T-helper 9 cell (primary cell): ENCODE data around the gene PRR33.
A peak's percentile ranks its signal among the peaks of the same experiment; 100 is the strongest.

Experiments used
- DNase-seq: peaks from one replicate; pipeline ENCODE4 v3.0.0-alpha.2; 2020

The PRR33 gene

GRCh38 chr11:1861435-1862411, 30.0 kb downstream of the PRR33 start:
- DNase-seq: no peak

- DNase-seq: no peak
Measured at GRCh38 chr11:1860108-1860507, 31.6 kb downstream of the PRR33 start.

GRCh38 chr11:1859004-1859403, 32.7 kb downstream of the PRR33 start:
- DNase-seq: no peak

- DNase-seq: no peak
Measured at GRCh38 chr11:1858576-1858975, 33.1 kb downstream of the PRR33 start.

DNA sequence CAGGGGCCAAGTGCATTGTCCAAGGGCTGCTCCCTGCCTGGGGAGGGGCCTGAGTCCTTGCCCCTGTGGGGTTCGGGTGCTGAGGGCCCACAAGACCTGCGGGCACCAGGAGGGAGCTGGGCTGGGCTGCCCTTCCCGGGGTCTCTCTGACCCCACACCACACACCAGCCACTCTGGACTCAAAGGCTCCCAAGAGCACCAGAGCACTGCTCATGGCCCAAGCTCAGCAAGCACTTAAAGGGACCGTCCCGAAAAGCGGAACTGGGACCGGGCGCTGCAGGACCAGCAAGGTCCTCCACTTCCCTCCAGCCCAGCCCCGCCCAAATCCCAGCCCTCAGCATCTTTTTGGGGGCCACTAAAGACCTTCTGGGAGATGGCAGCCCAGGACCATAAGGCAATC, 33.5 kb downstream of the PRR33 start:
- no peak for DNase-seq

DNA sequence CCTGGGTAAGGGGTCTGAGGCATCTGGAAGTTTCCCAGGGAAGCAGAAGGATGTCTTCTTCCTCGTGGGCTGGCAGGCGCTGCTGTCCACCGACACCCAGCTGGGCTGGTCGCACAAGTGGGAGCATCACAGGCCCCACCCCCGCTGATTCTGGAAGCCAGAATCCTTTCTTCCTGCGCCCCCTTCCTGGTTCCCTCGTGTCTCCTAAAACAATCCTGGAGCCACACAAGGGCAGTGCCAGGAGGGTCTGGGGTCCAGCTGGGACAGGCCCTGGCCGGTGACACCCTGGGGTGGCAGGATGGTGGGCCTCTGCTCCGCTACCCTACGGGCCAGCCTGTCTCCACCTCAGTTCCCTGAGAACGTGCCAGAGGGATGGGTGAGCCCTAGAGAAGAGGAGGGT, 34.6 kb downstream of the PRR33 start:
- DNase-seq: no peak

- no peak for DNase-seq
Measured at GRCh38 chr11:1856306-1857005, 35.2 kb downstream of the PRR33 start.

DNA sequence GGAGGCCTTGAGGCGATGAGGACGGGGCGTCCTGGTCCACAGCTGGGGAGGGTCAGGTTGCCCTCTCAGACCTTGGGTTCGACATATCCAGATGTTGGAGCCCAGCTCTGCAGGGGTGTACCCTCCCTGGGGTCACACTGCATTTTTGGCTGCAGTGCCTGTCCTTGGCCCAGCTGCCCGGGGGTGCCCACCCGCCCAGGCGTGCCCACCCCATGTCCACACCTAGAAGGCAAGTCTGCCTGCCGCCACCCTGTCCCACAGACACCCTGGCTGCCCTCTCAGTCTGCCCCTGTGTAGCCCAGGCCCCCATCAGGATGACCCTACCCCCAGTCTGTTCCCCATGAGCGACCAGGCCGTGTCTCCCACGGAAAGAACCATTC, 35.8 kb downstream of the PRR33 start:
- no peak for DNase-seq

GRCh38 chr11:1854949-1855885, 36.5 kb downstream of the PRR33 start:
- no peak for DNase-seq

- no peak for DNase-seq
Measured at GRCh38 chr11:1854132-1854948, 37.4 kb downstream of the PRR33 start.

DNA sequence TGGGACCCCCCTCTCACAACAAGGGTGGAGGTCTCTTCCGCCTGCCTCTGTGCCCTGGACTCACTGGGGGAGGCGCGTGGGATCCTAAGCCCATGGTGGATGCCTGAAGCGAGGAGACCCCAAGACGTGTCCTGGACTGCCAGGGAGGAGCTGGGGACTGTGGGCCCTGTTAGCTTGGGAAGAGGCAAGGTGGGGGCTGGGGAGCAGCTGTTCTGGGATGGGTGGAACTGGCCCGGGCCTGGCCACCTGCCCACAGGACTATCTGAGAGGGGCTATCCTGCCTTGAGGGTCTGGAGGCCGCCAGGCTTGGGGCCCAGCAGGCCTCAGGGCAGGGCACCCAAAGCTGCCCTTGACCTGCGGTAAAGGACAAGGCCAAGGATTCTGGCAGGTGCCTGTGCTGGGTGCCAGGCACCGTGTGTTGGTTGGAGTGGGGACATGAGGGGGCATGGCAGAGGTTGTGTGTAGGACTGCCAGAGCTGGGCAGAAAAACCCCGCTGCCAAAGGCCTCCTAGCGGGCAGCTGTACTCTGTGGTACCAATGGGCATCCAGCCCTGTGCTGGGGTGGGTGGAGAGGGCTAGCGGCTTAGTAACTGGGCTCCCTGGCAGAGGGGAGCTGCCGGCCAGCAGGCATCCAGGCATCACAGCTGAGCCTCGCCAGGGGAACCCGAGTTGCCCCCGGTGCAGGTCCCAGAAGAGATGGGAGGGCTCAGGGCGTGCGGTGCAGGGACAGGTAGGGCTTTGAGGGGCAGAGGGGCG, 38.1 kb downstream of the PRR33 start:
- no peak for DNase-seq

DNA sequence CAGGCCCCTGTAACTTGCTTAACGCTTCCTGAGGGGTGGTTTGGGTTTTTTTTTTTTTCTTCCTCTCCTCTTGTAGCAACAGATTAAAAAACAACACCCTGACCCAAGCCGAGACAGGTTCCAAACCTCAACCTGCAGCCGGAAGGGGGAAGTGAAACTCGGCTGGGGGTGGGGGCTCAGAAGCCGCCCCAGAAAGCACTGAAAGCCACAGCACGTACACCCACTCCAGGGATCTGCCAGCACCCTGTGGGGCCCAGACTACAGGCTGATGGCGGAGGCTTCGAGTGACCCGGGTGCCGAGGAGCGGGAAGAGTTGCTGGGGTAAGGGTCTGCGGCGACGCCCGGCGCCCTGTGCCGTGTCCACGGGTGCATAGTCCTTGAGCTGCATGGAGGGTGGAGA, 38.8 kb downstream of the PRR33 start, which contains the start of gene LSP1:
TSS of gene LSP1 (plus strand) at position 208 of the 400 bp plus-strand sequence. CDS start at position 269, 61 bp downstream.
- DNase-seq: peak; percentile 73

DNA sequence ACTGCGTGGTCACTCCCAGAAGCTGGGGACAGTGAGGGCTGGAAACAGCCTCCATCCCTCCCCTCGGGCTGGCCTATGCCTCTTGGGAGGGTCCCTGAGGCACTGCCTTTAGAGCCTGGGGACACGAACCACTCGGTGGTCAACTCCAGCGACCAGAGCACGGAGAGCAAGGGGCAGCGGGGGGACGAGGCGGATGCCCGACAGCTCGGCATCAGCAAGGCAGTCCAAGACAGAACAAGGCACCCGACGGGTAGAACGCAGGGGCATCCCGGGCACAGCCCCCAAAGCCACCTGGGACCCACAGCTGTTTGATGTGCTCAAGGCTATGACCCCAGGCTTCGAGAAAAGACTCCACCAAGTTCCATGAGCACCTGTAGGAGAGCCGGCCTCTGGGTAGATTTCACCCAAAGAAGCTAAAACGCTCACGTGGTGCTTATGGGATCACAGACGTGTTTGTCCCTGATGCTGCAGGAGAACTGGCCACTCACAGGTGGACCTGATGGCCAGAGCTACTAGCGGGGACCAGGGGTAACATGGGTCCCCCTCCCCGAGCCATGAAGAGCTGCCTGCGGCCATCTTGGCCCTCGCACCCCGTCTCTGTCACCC, 39.3 kb downstream of the PRR33 start:
- DNase-seq: no peak

GRCh38 chr11:1851468-1852180, 40.1 kb downstream of the PRR33 start:
- DNase-seq: no peak

- no peak for DNase-seq
Measured at GRCh38 chr11:1848640-1849430, 42.9 kb downstream of the PRR33 start.

DNA sequence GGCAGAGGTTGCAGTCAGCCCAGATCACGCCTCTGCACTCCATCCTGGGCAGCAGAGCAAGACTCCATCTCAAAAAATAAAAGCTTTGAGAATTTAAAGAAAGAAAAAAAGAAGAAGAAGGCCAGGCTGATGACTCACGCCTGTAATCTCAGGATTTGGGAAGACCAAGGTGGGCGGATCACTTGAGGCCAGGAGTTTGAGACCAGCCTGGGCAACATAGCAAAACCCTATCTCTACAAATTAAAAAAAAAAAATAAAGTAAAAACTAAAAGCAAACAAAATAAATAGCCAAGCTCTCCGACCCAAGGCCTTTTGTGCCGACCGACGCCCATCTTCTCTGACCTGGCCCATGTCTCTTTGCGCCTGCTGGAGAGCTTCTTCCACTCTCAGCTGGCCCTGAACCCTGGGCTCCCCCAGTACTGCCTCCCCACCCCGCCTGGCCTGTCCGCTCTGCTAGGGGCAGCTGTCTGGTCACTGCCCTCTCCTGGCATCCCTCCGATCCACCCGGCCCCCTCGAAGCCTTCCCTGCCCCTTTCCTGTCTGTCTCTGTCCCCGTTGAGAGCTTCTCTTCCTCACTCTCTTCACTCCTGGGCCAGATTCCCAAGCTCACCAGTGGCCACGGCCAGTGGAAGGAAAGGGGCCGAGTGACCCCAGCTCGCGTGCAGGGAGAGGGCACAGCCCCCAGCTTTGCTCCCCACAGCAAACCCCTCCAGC, 43.6 kb downstream of the PRR33 start:
- no peak for DNase-seq

- no peak for DNase-seq
Measured at GRCh38 chr11:1847006-1847735, 44.5 kb downstream of the PRR33 start.
